Measurements from ENCODE around the gene EXOC1L. TPM values are rescaled to one million over a fixed set of nuclear protein-coding genes. Genes with fewer than 3 reads are reported as not detected.

Gene EXOC1L
- total and polyA plus RNA-seq, 12 donors: 0.12 TPM; not detected in 11

DNA sequence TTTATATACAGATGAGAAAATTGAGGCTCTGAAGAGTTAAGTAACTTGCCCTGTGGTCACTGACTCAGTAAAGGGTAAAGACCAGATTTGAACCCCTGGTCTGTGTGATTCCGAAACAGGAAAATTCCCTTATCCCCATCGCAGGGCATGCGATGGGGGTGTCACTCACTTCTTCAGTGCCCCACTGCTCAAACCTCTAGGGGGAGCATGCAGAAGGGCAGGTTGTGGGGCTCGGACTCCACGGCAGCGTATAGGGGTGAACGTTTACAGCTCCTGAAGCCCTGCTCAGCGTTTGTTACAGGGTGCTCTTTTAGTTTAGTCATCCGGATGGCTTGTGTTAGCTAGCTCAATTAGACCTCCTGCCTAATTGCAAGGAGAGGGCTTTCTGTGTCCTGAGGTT, 30.1 kb downstream of the EXOC1L start:
- Histone ChIP-seq H3K27me3 (peaks cover 0 to 5% (median 0%) of the 10 kb centered on the region in 7 donors), H3K4me1 (peaks cover 0 to 14% (median 12%) of the 10 kb centered on the region in 9 donors), H3K4me3 (no peak overlapping the region), H3K27ac (no peak overlapping the region), H3K36me3 (no peaks in the 10 kb centered on the region), H3K9me3 (peaks cover 0 to 3% (median 0%) of the 10 kb centered on the region in 11 donors)
- no peak for ATAC-seq
- TF ChIP-seq, protein P1, sequence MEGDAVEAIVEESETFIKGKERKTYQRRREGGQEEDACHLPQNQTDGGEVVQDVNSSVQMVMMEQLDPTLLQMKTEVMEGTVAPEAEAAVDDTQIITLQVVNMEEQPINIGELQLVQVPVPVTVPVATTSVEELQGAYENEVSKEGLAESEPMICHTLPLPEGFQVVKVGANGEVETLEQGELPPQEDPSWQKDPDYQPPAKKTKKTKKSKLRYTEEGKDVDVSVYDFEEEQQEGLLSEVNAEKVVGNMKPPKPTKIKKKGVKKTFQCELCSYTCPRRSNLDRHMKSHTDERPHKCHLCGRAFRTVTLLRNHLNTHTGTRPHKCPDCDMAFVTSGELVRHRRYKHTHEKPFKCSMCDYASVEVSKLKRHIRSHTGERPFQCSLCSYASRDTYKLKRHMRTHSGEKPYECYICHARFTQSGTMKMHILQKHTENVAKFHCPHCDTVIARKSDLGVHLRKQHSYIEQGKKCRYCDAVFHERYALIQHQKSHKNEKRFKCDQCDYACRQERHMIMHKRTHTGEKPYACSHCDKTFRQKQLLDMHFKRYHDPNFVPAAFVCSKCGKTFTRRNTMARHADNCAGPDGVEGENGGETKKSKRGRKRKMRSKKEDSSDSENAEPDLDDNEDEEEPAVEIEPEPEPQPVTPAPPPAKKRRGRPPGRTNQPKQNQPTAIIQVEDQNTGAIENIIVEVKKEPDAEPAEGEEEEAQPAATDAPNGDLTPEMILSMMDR (IDR thresholded peaks at IDR 0.05): no peak
- DNase-seq: no peak
- intact Hi-C loops (cut with DNase I): loop anchor here in 5 of 10 donors (5.0 to 10.0 kb wide), 4 partner anchors 302 to 505 kb away; partner anchors contain the start of genes CLOCK (in 4 of the 5) and SRD5A3 (in 2 of the 5)
- WGBS, 2 donors: 68 to 71% methylated on average over 9 of the region's 9 CpGs

GRCh38 chr4:55851885-55852284, 32.3 kb downstream of the EXOC1L start:
- intact Hi-C loops (cut with DNase I): loop anchor here in 5 of 10 donors (5.0 to 10.0 kb wide), 4 partner anchors 305 to 507 kb away; partner anchors contain the start of genes CLOCK (in 4 of the 5) and SRD5A3 (in 2 of the 5)
- no peak overlapping the region for H3K27ac ChIP-seq
- peaks cover 0 to 28% (median 21%) of the 10 kb centered on the region in 9 donors for H3K4me1 ChIP-seq
- TF ChIP-seq, protein P1 (IDR thresholded peaks at IDR 0.05): no peak
- no peaks in the 10 kb centered on the region for H3K9me3 ChIP-seq
- no peaks in the 10 kb centered on the region for H3K36me3 ChIP-seq
- H3K27me3 ChIP-seq: peaks cover 0 to 5% (median 0%) of the 10 kb centered on the region in 7 donors
- no peak overlapping the region for H3K4me3 ChIP-seq
- DNase-seq: no peak
- no peak for ATAC-seq
- 60 to 80% methylated on average over 6 of the region's 6 CpGs for WGBS, 2 donors

DNA sequence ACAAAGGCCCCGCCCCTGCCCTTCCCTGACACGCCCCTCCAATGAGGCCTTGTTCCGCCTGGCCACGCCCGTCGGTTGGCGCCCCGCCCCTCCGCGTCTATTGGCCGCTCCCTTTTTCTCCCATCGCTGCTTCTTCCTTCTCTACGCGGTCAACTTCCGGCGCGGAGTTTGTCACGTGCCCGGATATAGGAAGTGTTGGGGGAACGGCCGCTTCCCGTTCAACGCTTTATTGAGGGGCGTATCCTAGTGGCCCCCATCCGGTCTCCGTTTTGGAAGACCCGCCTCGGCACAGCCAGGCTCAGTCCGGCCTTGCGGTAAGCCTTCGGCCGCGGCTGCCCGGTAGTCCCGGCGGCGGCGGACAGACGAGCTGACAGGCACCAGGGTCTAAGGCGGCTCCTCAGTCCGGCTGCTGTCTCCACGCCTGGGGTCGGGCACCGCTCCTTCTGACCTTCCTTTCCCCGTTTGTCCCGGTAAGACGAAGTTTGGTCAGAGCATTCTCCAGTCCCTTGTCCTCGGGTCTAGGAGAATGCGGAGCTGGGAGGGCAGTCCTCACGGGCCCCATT, 34.0 kb downstream of the EXOC1L start, which contains the start of gene EXOC1:
TSS of gene EXOC1 (plus strand) at position 165 of the 563 bp plus-strand sequence. CDS start 4,676 bp downstream, outside the sequence.
- Histone ChIP-seq H3K27ac (peak within 1 kb of the TSS; percentile 72 to 95 (median 90)), H3K36me3 (peaks cover 0 to 13% (median 6%) of the 10 kb centered on the region in 9 donors), H3K4me3 (peak within 1 kb of the TSS; percentile 82 to 98 (median 95)), H3K4me1 (peaks cover 0 to 28% (median 21%) of the 10 kb centered on the region in 9 donors), H3K27me3 (peaks cover 0 to 5% (median 0%) of the 10 kb centered on the region in 7 donors), H3K9me3 (peaks cover 0 to 5% (median 0%) of the 10 kb centered on the region in 11 donors)
- TF ChIP-seq, protein P1 (IDR thresholded peaks at IDR 0.05): no peak
- intact Hi-C loops (cut with DNase I): loop anchor here in 5 of 10 donors (1.0 to 10.0 kb wide), 5 partner anchors 95 to 509 kb away; partner anchors contain the start of genes CLOCK (in 4 of the 5), SRD5A3 (in 2 of the 5) and CEP135 (in 1 of the 5)
- peak; percentile 99 to 100 (median 100) for ATAC-seq
- peak; percentile 99 for DNase-seq
- WGBS, 2 donors: 1% methylated on average over 50 of the region's 50 CpGs

DNA sequence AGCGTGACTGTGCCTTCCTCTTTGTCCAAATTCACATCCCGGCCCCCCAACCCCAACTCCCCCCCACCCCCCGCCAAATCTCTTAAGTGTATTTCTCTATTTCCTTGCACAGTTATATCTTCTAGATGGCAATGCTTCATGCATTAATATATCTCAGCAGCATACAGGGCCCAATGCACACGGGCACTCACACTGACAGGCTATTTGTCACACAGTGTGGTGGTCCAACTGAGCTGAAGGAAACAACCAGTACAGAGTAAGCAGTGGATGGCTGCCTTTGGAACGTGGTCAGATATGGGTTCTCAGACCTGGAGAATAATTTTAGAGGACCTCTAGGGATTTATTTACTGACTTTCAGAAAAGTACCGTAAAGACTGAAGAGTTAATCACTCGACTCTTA, 34.5 kb downstream of the EXOC1L start:
- H3K9me3 ChIP-seq: peaks cover 0 to 5% (median 0%) of the 10 kb centered on the region in 11 donors
- intact Hi-C loops (cut with DNase I): loop anchor here in 5 of 10 donors (5.0 to 10.0 kb wide), 4 partner anchors 307 to 509 kb away; partner anchors contain the start of genes CLOCK (in 4 of the 5) and SRD5A3 (in 2 of the 5)
- H3K36me3 ChIP-seq: peaks cover 0 to 18% (median 6%) of the 10 kb centered on the region in 9 donors
- H3K4me1 ChIP-seq: peaks cover 0 to 28% (median 21%) of the 10 kb centered on the region in 9 donors
- DNase-seq (no peak), ATAC-seq (peak in 1 of 8 donors; percentile 2)
- H3K4me3 ChIP-seq: peak overlapping the region; percentile 82 to 98 (median 95)
- peak overlapping the region in 9 of 10 donors; percentile 82 to 95 (median 90) for H3K27ac ChIP-seq
- 17% methylated on average over 7 of the region's 7 CpGs for WGBS, 2 donors
- peaks cover 0 to 5% (median 0%) of the 10 kb centered on the region in 7 donors for H3K27me3 ChIP-seq
- TF ChIP-seq, protein P1 (IDR thresholded peaks at IDR 0.05): no peak

Data from heart right ventricle (tissue), 16 donors.